B cell (primary cell): ENCODE results near the gene BLID. TPM values are rescaled to one million over a fixed set of nuclear protein-coding genes. Genes with fewer than 3 reads are reported as not detected.

Experiments used
- ATAC-seq: fragments of 200-7000 bp; cut with Tn5 transposase; one replicate; pipeline ENCODE4 v1.10.0; 2021; ENCODE audit warnings: low read depth, mild to moderate bottlenecking, moderate number of reproducible peaks, moderate library complexity
- CTCF ChIA-PET: fragments of 350-600 bp; sonication (Branson Sonifier 250); formaldehyde crosslinking; loops from one replicate; lab custom pipeline; 2021; ENCODE audit warnings: antibody characterized with exemption, inconsistent platforms; lab: Charles Lee
- POLR2A ChIA-PET: fragments of 350-600 bp; sonication (Branson Sonifier 250); formaldehyde crosslinking; loops from one replicate; lab custom pipeline; 2021; ENCODE audit warnings: antibody characterized with exemption; lab: Charles Lee
- DNase-seq: peaks from one replicate; pipeline ENCODE4 v3.0.0; 2013
- H2AFZ ChIP-seq: 2 replicates; pipeline ENCODE4 v1.6.1; 2012; ENCODE audit warnings: mild to moderate bottlenecking, low read depth, low read length; ENCODE audit not compliant: insufficient read depth, poor library complexity, severe bottlenecking
- H3K27ac ChIP-seq, 2 donors: 1 replicate in 1 of 2; 2 replicates in 1 of 2; pipeline ENCODE4 v1.5.1; 2012 to 2013; ENCODE audit warnings: low read length in 2 of 2, mild to moderate bottlenecking in 2 of 2, moderate library complexity in 1 of 2
- H3K27me3 ChIP-seq, 4 experiments: fragments of 200-600 bp in 1 of 4; sonication (generic) in 1 of 4; replicated peaks in 1 of 4; 1 replicate in 2 of 4; 2 replicates in 2 of 4; pipeline versions ENCODE4 v1.6.1 to v1.7.0; 2013 to 2016; ENCODE audit warnings: low read length in 3 of 4, mild to moderate bottlenecking in 2 of 4, mixed read lengths in 1 of 4, moderate library complexity in 1 of 4; ENCODE audit not compliant: insufficient read depth in 4 of 4, control insufficient read depth in 3 of 4; ENCODE audit errors: control extremely low read depth in 1 of 4
- H3K36me3 ChIP-seq, 2 experiments: replicated peaks in 1 of 2; 1 replicate in 1 of 2; 2 replicates in 1 of 2; pipeline versions ENCODE4 v1.6.1 to v1.7.1; 2013; ENCODE audit warnings: low read length in 1 of 2; ENCODE audit not compliant: insufficient read depth in 2 of 2, control insufficient read depth in 1 of 2; ENCODE audit errors: control extremely low read depth in 1 of 2, extremely low read depth in 1 of 2
- H3K4me1 ChIP-seq, 2 donors: fragments of 200-600 bp in 1 of 2; sonication (generic) in 1 of 2; 1 replicate in 1 of 2; 2 replicates in 1 of 2; pipeline versions ENCODE4 v1.5.1 to v1.6.1; 2013 to 2017; ENCODE audit warnings: low read length in 2 of 2; ENCODE audit not compliant: control insufficient read depth in 2 of 2, insufficient read depth in 2 of 2
- H3K4me2 ChIP-seq: replicated peaks from 2 replicates; pipeline ENCODE3; 2012; ENCODE audit warnings: mild to moderate bottlenecking, low read depth, low read length; ENCODE audit not compliant: poor library complexity, severe bottlenecking
- H3K4me3 ChIP-seq, 5 experiments: fragments of 200-600 bp in 1 of 5; sonication (generic) in 1 of 5; 1 replicate in 3 of 5; 2 replicates in 2 of 5; pipeline versions ENCODE4 v1.5.1 to v1.7.0; 2011 to 2016; ENCODE audit warnings: low read length in 4 of 5, mild to moderate bottlenecking in 4 of 5, low read depth in 2 of 5, control low read depth in 1 of 5, moderate library complexity in 1 of 5; ENCODE audit not compliant: insufficient read depth in 1 of 5; ENCODE audit errors: control extremely low read depth in 1 of 5, extremely low read depth in 1 of 5
- H3K79me2 ChIP-seq: fragments of 200-600 bp; sonication (generic); one replicate; pipeline ENCODE4 v1.6.0; 2016; ENCODE audit warnings: low read length; ENCODE audit not compliant: control insufficient read depth, insufficient read depth
- H3K9ac ChIP-seq: fragments of 200-600 bp; sonication (generic); 2 replicates; pipeline ENCODE4 v1.6.1; 2017; ENCODE audit warnings: mild to moderate bottlenecking, low read length, moderate library complexity
- H3K9me3 ChIP-seq, 3 donors: one replicate each; pipeline versions ENCODE4 v1.6.1 to v1.7.1; 2013; ENCODE audit warnings: low read length in 2 of 3; ENCODE audit not compliant: control insufficient read depth in 2 of 3, insufficient read depth in 1 of 3; ENCODE audit errors: control extremely low read depth in 1 of 3
- H4K20me1 ChIP-seq: 2 replicates; pipeline ENCODE4 v1.6.0; 2012; ENCODE audit warnings: mild to moderate bottlenecking, low read length; ENCODE audit not compliant: insufficient read depth, control insufficient read depth, poor library complexity, severe bottlenecking
- H3K27ac Mint-ChIP-seq: one replicate; pipeline ENCODE4 v1.8.0; 2021; ENCODE audit warnings: mixed read lengths
- H3K27me3 Mint-ChIP-seq: one replicate; pipeline ENCODE4 v1.8.0; 2021; ENCODE audit warnings: mixed read lengths
- H3K4me1 Mint-ChIP-seq: one replicate; pipeline ENCODE4 v1.8.0; 2021; ENCODE audit warnings: mixed read lengths
- H3K4me3 Mint-ChIP-seq: one replicate; pipeline ENCODE4 v1.8.0; 2021; ENCODE audit warnings: mixed read lengths
- H3K9me3 Mint-ChIP-seq: one replicate; pipeline ENCODE4 v1.8.0; 2022; ENCODE audit warnings: mixed read lengths; ENCODE audit not compliant: insufficient read depth
- CTCF ChIP-seq: fragments of 200-600 bp; IDR thresholded peaks from one replicate; pipeline ENCODE4 v1.8.0; 2022; ENCODE audit warnings: antibody characterized with exemption, mild to moderate bottlenecking
- EZH2 ChIP-seq: IDR thresholded peaks from 2 replicates; pipeline ENCODE4 v1.6.1; 2012; ENCODE audit warnings: borderline replicate concordance, low read depth, mild to moderate bottlenecking, moderate library complexity, low read length; ENCODE audit not compliant: insufficient read depth, poor library complexity, severe bottlenecking
- WGBS: methylation state at CpG from one replicate; pipeline ENCODE4 v1.1.5; 2013; ENCODE audit warnings: missing lambda C conversion rate; ENCODE audit not compliant: insufficient coverage; 5-methylcytosine and 5-hydroxymethylcytosine counted together
- intact Hi-C: fragments of 100-400 bp; cut with micrococcal nuclease; formaldehyde crosslinking; loops from one replicate; pipeline ENCODE4 v1.10.0; 2022
- polyA plus RNA-seq: library from polyadenylated mRNA; depleted of rRNA; stranded (reverse); fragments of >200 nt; gene quantifications from 2 replicates; pipeline ENCODE4 v1.2.3, GENCODE V29; 2012
- total RNA-seq, 2 donors: library from RNA; stranded (reverse); fragments of 120-200 nt in 1 of 2; gene quantifications; 1 replicate in 1 of 2; 2 replicates in 1 of 2; pipeline versions ENCODE4 v1.2.3 to v1.2.4, GENCODE V29; 2013 to 2022

Gene BLID
- total and polyA plus RNA-seq, 2 donors (not counting 1 experiment from before 2014, with no cell fraction given), result not detected

DNA sequence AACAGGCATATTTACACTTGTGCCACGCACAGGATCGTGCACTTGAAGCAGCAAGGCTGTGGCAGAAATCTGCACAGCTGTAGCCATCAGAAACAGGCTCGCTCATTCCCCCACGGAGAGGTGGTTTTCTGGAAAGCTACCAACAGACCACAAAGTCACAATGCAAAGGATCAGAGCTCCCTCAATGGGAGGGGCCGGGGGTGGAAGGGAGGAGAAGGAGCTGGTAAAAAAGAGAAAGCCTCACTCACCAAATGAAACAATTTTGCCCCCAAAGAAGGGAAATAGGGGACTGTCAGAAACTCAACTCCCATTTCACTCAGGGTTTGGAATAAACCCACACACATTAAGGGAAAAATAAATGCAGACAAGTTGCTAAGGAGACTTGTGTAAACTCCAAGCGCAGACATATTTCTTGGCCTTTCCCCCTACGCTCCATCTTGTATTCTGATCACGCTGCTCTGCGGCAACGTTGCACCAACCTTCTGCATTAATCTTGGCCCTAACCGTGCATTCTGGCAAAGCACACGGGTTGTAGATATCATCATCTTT lies 43.2 kb upstream of the BLID start:
- Histone ChIP-seq H3K27ac (no peak overlapping the region), H3K4me3 (no peak overlapping the region), H2AFZ (no peak overlapping the region), H3K9ac (no peak overlapping the region), H4K20me1 (no peaks in the 10 kb centered on the region), H3K36me3 (no peaks in the 10 kb centered on the region), H3K4me2 (no peak overlapping the region), H3K79me2 (no peaks in the 10 kb centered on the region), H3K27me3 (peaks cover 0 to 4% (median 2%) of the 10 kb centered on the region in 4 experiments), H3K4me1 (peaks cover 3% of the 10 kb centered on the region in 2 donors), H3K9me3 (no peaks in the 10 kb centered on the region)
- no peak for DNase-seq
- Mint-ChIP-seq H3K4me3 (no peak overlapping the region), H3K27me3 (peaks cover 14% of the 10 kb centered on the region), H3K4me1 (peaks cover 12% of the 10 kb centered on the region), H3K27ac (no peak overlapping the region), H3K9me3 (no peaks in the 10 kb centered on the region)
- 79% methylated on average over 7 of the region's 12 CpGs for WGBS
- ChIA-PET CTCF (no interaction called here), POLR2A (no interaction called here)
- intact Hi-C loops, result no loop called here
- no peak for ATAC-seq
- TF ChIP-seq EZH2 (no peak), CTCF (no peak)

- Mint-ChIP-seq H3K4me3 (no peak overlapping the region), H3K9me3 (no peaks in the 10 kb centered on the region), H3K27ac (no peak overlapping the region), H3K4me1 (peaks cover 12% of the 10 kb centered on the region), H3K27me3 (peaks cover 14% of the 10 kb centered on the region)
- ChIA-PET CTCF (no interaction called here), POLR2A (no interaction called here)
- H3K27me3 ChIP-seq, result peaks cover 0 to 4% (median 2%) of the 10 kb centered on the region in 4 experiments
- no peak overlapping the region for H3K4me3 ChIP-seq
- no peaks in the 10 kb centered on the region for H3K9me3 ChIP-seq
- DNase-seq, result no peak
- no peak for ATAC-seq
- no peaks in the 10 kb centered on the region for H3K36me3 ChIP-seq
- H3K79me2 ChIP-seq, result no peaks in the 10 kb centered on the region
- no peak for TF ChIP-seq CTCF
- TF ChIP-seq EZH2, result no peak
- H3K4me2 ChIP-seq, result no peak overlapping the region
- intact Hi-C loops, result no loop called here
- H4K20me1 ChIP-seq, result no peaks in the 10 kb centered on the region
- peaks cover 3% of the 10 kb centered on the region in 2 donors for H3K4me1 ChIP-seq
- H3K27ac ChIP-seq, result no peak overlapping the region
- 73% methylated on average over 2 of the region's 4 CpGs for WGBS
- H2AFZ ChIP-seq, result no peak overlapping the region
- no peak overlapping the region for H3K9ac ChIP-seq
These were observed 42.2 kb upstream of the BLID start for GRCh38 chr11:122158171-122158570.
